HEK293 (cell line): ENCODE measurements around the gene LALBA.

Experiments used
- CTCF ChIA-PET: fragments of 350-600 bp; formaldehyde crosslinking; extraction: SDS; loops from one replicate; lab custom pipeline; 2021; ENCODE audit warnings: antibody characterized with exemption; lab: Yijun Ruan, JAX
- POLR2A ChIA-PET: fragments of 300-600 bp; formaldehyde crosslinking; extraction: SDS; loops from one replicate; lab custom pipeline; 2020; ENCODE audit warnings: antibody characterized with exemption, inconsistent platforms; lab: Yijun Ruan, JAX
- H3K27ac ChIP-seq: fragments of 200-500 bp; sonication (Bioruptor generic); 2 replicates; pipeline ENCODE4 v1.5.1; 2014; ENCODE audit warnings: low read depth, low read length, control low read depth, inconsistent platforms; ENCODE audit errors: extremely low read depth
- H3K36me3 ChIP-seq, 2 experiments: fragments of 200-500 bp in 1 of 2; sonication (Bioruptor generic) in 1 of 2; 1 replicate in 1 of 2; 2 replicates in 1 of 2; pipeline ENCODE4 v1.5.1; 2014 to 2017; ENCODE audit warnings: inconsistent platforms in 2 of 2, low read length in 2 of 2; ENCODE audit not compliant: control insufficient read depth in 2 of 2, insufficient read depth in 1 of 2
- H3K4me1 ChIP-seq: fragments of 200-500 bp; sonication (Bioruptor generic); 2 replicates; pipeline ENCODE4 v1.5.1; 2014; ENCODE audit warnings: mild to moderate bottlenecking, low read length, inconsistent platforms; ENCODE audit not compliant: control insufficient read depth, insufficient read depth
- H3K4me3 ChIP-seq: 2 replicates; pipeline ENCODE4 v1.5.1; 2011; ENCODE audit warnings: low read depth, mild to moderate bottlenecking, control low read depth, low read length, moderate library complexity
- H3K9me3 ChIP-seq: fragments of 200-500 bp; sonication (Bioruptor generic); 2 replicates; pipeline ENCODE4 v1.5.1; 2014; ENCODE audit warnings: low read depth, low read length, inconsistent platforms; ENCODE audit not compliant: control insufficient read depth, insufficient read depth
- BCL11A ChIP-seq: fragments of 450-650 bp; formaldehyde crosslinking; IDR thresholded peaks from 2 replicates; pipeline ENCODE4 v1.5.1; 2016; ENCODE audit warnings: low read depth, missing biosample characterization, missing genetic modification characterization
- KLF17 ChIP-seq: fragments of 450-650 bp; formaldehyde crosslinking; IDR thresholded peaks from 2 replicates; pipeline ENCODE4 v1.5.1; 2016; ENCODE audit warnings: missing biosample characterization, missing genetic modification characterization
- MYNN ChIP-seq: fragments of 450-650 bp; formaldehyde crosslinking; IDR thresholded peaks from 2 replicates; pipeline ENCODE4 v1.5.1; 2016; ENCODE audit warnings: missing biosample characterization, missing genetic modification characterization, borderline replicate concordance
- SETDB1 ChIP-seq: IDR thresholded peaks from one replicate; pipeline ENCODE4 v1.6.1; 2017; ENCODE audit warnings: mild to moderate bottlenecking, low read length, moderate library complexity, mixed read lengths; ENCODE audit not compliant: insufficient read length
- SP2 ChIP-seq: fragments of 450-650 bp; formaldehyde crosslinking; IDR thresholded peaks from 2 replicates; pipeline ENCODE4 v1.5.1; 2016; ENCODE audit warnings: missing biosample characterization, missing genetic modification characterization
- ZBTB48 ChIP-seq: fragments of 450-650 bp; formaldehyde crosslinking; IDR thresholded peaks from 2 replicates; pipeline ENCODE4 v1.5.1; 2016; ENCODE audit warnings: missing biosample characterization, missing genetic modification characterization
- ZFP3 ChIP-seq: fragments of 450-650 bp; formaldehyde crosslinking; IDR thresholded peaks from 2 replicates; pipeline ENCODE4 v1.5.1; 2016; ENCODE audit warnings: low read depth, missing biosample characterization, missing genetic modification characterization
- ZNF174 ChIP-seq: fragments of 450-650 bp; formaldehyde crosslinking; IDR thresholded peaks from 2 replicates; pipeline ENCODE4 v1.5.0; 2017; ENCODE audit warnings: missing biosample characterization, mild to moderate bottlenecking, missing genetic modification characterization
- ZNF354C ChIP-seq: fragments of 450-650 bp; formaldehyde crosslinking; IDR thresholded peaks from 2 replicates; pipeline ENCODE4 v1.5.1; 2016; ENCODE audit warnings: missing biosample characterization, missing genetic modification characterization, low read depth, borderline replicate concordance
- ZNF398 ChIP-seq: fragments of 450-650 bp; formaldehyde crosslinking; IDR thresholded peaks from 2 replicates; pipeline ENCODE4 v1.5.1; 2017; ENCODE audit warnings: missing biosample characterization, missing genetic modification characterization
- ZNF521 ChIP-seq: fragments of 450-650 bp; formaldehyde crosslinking; IDR thresholded peaks from 2 replicates; pipeline ENCODE4 v1.5.1; 2017; ENCODE audit warnings: missing biosample characterization, mild to moderate bottlenecking, missing genetic modification characterization
- ZNF777 ChIP-seq: fragments of 450-650 bp; formaldehyde crosslinking; IDR thresholded peaks from 2 replicates; pipeline ENCODE4 v1.5.1; 2017; ENCODE audit warnings: missing biosample characterization, missing genetic modification characterization, borderline replicate concordance
- TF ChIP-seq, protein P1 (sequence below): fragments of 450-650 bp; formaldehyde crosslinking; IDR thresholded peaks from 2 replicates; pipeline ENCODE4 v1.5.1; 2016; ENCODE audit warnings: missing biosample characterization, missing genetic modification characterization
- TF ChIP-seq, protein P2 (sequence below): fragments of 450-650 bp; formaldehyde crosslinking; IDR thresholded peaks from 2 replicates; pipeline ENCODE4 v1.5.1; 2016; ENCODE audit warnings: missing biosample characterization, missing genetic modification characterization, borderline replicate concordance
- TF ChIP-seq, protein P3 (sequence below): fragments of 450-650 bp; formaldehyde crosslinking; IDR thresholded peaks from 2 replicates; pipeline ENCODE4 v1.5.0; 2017; ENCODE audit warnings: missing biosample characterization, missing genetic modification characterization, borderline replicate concordance

Gene LALBA

DNA sequence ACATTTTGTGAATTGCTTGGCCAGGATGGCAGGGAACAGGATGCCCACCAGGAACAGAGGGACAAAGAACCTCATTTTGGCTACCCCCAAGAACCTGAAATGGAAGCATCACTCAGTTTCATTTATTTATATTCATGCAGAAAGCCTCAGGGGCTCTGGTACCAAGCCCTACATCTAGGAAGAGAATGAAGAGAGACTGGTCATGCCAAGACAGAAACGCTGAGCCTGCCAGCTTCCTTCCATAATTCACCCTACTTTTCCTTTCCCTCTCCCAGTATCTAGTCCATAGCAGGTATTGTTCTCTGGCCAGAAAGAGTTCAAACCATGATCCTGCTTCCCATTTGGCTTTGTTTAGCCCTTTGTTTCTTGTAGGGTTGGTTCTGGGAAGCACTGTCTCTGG lies at the start of gene LALBA:
TSS of gene LALBA (minus strand) at position 101 of the 400 bp plus-strand sequence. CDS start at position 75, 26 bp downstream.
- Histone ChIP-seq H3K36me3 (no peaks in the 10 kb centered on the region), H3K27ac (no peak within 1 kb of the TSS), H3K4me3 (no peak within 1 kb of the TSS), H3K9me3 (no peaks in the 10 kb centered on the region), H3K4me1 (no peaks in the 10 kb centered on the region)
- no peak for TF ChIP-seq KLF17 (tag by site-specific recombination)
- no peak for TF ChIP-seq ZFP3 (tag by site-specific recombination)
- TF ChIP-seq ZNF398 (tag by site-specific recombination): no peak
- TF ChIP-seq ZBTB48: no peak
- TF ChIP-seq, protein P1, sequence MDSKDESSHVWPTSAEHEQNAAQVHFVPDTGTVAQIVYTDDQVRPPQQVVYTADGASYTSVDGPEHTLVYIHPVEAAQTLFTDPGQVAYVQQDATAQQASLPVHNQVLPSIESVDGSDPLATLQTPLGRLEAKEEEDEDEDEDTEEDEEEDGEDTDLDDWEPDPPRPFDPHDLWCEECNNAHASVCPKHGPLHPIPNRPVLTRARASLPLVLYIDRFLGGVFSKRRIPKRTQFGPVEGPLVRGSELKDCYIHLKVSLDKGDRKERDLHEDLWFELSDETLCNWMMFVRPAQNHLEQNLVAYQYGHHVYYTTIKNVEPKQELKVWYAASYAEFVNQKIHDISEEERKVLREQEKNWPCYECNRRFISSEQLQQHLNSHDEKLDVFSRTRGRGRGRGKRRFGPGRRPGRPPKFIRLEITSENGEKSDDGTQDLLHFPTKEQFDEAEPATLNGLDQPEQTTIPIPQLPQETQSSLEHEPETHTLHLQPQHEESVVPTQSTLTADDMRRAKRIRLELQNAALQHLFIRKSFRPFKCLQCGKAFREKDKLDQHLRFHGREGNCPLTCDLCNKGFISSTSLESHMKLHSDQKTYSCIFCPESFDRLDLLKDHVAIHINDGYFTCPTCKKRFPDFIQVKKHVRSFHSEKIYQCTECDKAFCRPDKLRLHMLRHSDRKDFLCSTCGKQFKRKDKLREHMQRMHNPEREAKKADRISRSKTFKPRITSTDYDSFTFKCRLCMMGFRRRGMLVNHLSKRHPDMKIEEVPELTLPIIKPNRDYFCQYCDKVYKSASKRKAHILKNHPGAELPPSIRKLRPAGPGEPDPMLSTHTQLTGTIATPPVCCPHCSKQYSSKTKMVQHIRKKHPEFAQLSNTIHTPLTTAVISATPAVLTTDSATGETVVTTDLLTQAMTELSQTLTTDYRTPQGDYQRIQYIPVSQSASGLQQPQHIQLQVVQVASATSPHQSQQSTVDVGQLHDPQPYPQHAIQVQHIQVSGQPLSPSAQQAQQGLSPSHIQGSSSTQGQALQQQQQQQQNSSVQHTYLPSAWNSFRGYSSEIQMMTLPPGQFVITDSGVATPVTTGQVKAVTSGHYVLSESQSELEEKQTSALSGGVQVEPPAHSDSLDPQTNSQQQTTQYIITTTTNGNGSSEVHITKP (tag by site-specific recombination): no peak
- TF ChIP-seq BCL11A (tag by site-specific recombination): no peak
- TF ChIP-seq MYNN (tag by site-specific recombination): no peak
- TF ChIP-seq, protein P2, sequence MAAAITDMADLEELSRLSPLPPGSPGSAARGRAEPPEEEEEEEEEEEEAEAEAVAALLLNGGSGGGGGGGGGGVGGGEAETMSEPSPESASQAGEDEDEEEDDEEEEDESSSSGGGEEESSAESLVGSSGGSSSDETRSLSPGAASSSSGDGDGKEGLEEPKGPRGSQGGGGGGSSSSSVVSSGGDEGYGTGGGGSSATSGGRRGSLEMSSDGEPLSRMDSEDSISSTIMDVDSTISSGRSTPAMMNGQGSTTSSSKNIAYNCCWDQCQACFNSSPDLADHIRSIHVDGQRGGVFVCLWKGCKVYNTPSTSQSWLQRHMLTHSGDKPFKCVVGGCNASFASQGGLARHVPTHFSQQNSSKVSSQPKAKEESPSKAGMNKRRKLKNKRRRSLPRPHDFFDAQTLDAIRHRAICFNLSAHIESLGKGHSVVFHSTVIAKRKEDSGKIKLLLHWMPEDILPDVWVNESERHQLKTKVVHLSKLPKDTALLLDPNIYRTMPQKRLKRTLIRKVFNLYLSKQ (tag by site-specific recombination): no peak
- TF ChIP-seq, protein P3, sequence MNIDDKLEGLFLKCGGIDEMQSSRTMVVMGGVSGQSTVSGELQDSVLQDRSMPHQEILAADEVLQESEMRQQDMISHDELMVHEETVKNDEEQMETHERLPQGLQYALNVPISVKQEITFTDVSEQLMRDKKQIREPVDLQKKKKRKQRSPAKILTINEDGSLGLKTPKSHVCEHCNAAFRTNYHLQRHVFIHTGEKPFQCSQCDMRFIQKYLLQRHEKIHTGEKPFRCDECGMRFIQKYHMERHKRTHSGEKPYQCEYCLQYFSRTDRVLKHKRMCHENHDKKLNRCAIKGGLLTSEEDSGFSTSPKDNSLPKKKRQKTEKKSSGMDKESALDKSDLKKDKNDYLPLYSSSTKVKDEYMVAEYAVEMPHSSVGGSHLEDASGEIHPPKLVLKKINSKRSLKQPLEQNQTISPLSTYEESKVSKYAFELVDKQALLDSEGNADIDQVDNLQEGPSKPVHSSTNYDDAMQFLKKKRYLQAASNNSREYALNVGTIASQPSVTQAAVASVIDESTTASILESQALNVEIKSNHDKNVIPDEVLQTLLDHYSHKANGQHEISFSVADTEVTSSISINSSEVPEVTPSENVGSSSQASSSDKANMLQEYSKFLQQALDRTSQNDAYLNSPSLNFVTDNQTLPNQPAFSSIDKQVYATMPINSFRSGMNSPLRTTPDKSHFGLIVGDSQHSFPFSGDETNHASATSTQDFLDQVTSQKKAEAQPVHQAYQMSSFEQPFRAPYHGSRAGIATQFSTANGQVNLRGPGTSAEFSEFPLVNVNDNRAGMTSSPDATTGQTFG (tag by site-specific recombination): no peak
- no peak for TF ChIP-seq SETDB1
- no peak for TF ChIP-seq ZNF521 (tag by site-specific recombination)
- TF ChIP-seq ZNF354C (tag by site-specific recombination): no peak
- TF ChIP-seq ZNF777 (tag by site-specific recombination): no peak
- no peak for TF ChIP-seq ZNF174 (tag by site-specific recombination)
- TF ChIP-seq SP2 (tag by site-specific recombination): no peak
- ChIA-PET POLR2A (no interaction called here), CTCF (interaction anchor here (0.6 to 1.2 kb wide), 3 partner anchors 14 to 49 kb away, joined by 4 to 7 read pairs (median 5); no protein-coding TSS in a partner anchor)
